HepG2 (cell line): ENCODE measurements around the gene C14orf93.

Experiments
- CC2D1A ChIP-seq: sonication (generic); formaldehyde crosslinking; IDR thresholded peaks from 2 replicates; pipeline ENCODE4 v1.8.1; 2023; ENCODE audit warnings: mild to moderate bottlenecking, missing genetic modification reagents
- CTCF ChIP-seq: sonication (generic); formaldehyde crosslinking; IDR thresholded peaks from 2 replicates; pipeline ENCODE4 v1.5.0; 2020; ENCODE audit warnings: mild to moderate bottlenecking, missing genetic modification reagents, moderate library complexity
- POLR2A ChIP-seq, 2 experiments: IDR thresholded peaks; 2 replicates each; pipeline ENCODE4 v1.6.1; 2011; ENCODE audit warnings: low read depth in 2 of 2, low read length in 2 of 2, mild to moderate bottlenecking in 1 of 2, moderate library complexity in 1 of 2; ENCODE audit not compliant: insufficient read depth in 1 of 2
- RBM22 ChIP-seq: fragments of 200-400 bp; formaldehyde crosslinking; optimal IDR thresholded peaks from 2 replicates; pipeline ENCODE3; 2017; ENCODE audit warnings: mild to moderate bottlenecking, low read length, moderate library complexity

- no peak for TF ChIP-seq CC2D1A (CRISPR knock-in tag)
- no peak for TF ChIP-seq RBM22
- no peak for TF ChIP-seq POLR2A (IDR thresholded peaks at IDR 0.05; ENCODE audit: insufficient read depth in 1 of 2, low read depth in 2 of 2, low read length in 2 of 2)
- TF ChIP-seq CTCF (CRISPR knock-in tag), result no peak
Measured at GRCh38 chr14:23045419-23046357, 35.7 kb upstream of the C14orf93 start.
